Inflammatory macrophage (primary cell): ENCODE results near the gene RAET1L.
"Not testable (repeated sequence)": the region's sequence is repeated elsewhere in the genome, so short reads cannot be mapped to it uniquely, and the experiment has no call there.

Experiments used
- DNase-seq, 2 donors: peaks; one replicate each; pipeline ENCODE4 v3.0.0-alpha.2; 2020 to 2022

Gene RAET1L

DNA sequence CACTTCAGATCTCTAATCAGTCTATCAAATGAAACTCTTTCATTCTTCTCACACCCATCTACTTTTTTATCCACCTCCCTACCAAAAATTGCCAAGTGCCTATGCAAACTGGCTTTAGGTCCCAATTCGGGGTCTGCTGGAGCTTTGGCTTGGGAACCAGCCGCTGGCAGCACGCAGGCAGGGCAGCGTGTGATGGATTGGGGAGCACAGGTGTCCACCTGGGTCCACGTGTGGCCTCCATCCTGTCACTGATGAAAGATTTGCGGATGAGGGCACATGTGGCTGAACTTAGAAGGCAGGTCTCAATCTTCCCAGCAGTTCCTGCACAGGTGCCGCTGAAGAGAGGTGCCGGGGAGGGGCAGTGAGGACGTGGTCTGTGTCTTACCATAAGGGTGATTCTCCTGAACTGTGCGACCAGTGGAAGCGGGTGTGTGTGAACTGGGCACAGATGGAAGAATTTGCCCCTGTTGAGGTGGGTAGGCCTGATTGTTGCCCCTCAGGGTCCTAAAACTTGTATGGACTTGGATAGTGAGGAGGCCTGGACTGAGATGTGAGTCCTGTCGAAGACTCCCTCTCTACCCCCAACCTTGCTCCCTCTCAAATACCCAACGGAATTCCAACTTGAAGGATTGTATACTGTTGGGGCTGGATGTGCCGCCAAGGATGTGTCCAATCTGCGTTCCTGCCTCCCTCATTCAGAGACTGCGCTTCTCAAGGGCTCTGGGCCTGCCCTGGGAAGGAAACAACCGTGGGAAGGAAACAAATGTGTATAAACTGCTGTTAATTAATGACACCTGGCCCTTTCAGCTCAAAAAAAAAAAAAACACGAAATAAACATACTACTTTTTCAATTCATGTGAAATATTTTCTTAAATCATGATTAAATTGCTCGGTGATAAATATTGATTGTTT lies 18.4 kb upstream of the RAET1L start:
- no peak for DNase-seq

DNA sequence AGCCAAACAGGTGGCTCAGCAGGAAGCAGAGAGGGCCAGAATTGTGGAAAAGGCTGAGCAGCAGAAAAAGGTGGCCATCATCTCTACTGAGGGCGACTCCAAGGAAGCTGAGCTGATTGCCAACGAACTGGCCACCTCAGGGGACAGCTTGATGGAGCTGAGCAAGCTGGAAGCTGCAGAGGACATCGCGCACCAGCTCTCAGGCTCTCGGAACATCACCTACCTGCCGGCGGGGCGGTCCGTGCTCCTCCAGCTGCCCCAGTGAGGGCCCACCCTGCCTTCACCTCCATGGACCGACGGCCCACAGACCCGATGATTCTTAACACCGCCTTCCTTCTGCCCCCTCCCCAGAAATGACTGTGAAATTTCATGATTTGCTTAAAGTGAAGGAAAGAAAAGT lies 17.8 kb upstream of the RAET1L start:
- DNase-seq, result no peak

DNA sequence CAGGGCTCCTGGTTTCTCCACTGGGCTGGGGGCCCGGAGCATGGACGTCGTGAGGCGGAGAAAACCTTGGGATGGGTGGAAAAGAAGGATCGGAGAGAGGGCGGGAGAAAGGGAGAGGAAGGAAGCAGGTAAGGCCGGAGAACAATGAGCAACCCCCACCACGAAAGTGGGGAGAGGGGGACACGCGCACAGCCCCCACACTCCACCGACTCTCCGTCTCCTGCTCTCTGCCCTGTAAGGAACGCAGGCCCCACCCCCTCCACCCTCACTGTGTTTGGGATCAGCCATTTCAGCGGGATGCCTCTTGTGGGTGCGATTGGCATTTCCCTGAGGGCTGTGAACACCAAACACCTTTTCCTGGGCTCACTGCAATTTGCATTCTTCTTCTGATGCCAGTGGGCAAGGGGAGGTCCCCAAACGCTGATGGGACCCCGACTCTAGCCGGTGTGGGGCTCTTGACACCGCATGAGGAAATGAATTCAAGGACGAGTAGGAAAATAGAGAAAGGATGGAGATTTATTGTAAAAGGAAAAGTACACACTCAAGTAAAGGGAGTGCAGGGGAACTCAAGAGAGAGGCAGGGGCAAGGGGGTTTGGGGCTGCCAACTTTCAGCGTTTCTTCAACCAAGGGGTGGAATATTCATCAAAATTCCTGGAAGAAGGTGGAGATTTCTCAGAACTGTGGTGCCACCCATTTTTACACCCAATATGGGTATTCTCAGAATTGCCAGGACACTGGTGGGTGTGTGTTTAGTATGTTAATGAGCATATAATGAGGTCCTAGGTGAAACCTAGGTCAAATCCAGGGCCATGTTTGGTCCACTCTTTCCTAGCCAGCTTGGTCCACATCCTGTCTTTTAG lies 13.1 kb upstream of the RAET1L start:
- DNase-seq, result no peak

DNA sequence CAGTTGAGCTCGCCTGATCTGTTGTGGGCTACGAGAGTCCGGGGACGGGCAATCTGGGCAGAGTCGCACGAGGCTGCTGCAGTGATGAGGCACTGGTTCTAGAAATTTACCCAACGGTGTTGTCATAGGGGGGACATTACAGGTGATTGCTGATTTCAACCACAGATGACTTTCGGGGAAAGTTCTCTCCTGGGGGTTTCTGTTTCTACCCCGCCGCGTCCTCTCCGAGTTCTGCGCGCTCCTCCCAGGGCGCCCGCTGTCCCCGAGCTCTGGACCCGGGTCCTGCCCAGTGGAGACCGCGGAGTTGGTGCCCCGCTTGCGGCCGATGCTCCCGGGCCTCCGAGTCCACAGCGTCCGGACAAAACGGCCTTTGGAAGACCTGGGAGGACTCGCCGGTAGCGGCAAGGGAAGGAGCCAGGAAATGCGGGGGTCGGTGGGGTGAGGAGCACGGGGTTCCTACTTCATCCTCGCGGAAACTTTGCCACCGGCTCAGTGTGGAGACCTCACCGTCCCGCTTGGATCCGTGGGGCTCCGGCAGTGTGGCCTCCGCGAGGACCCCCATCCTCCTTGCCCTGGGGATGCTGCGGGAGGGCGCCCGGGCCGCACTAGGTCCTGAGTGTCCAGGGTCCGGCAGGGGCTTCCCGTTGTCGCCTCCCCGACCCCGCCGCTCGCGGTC lies 12.3 kb upstream of the RAET1L start:
- DNase-seq, result no peak

DNA sequence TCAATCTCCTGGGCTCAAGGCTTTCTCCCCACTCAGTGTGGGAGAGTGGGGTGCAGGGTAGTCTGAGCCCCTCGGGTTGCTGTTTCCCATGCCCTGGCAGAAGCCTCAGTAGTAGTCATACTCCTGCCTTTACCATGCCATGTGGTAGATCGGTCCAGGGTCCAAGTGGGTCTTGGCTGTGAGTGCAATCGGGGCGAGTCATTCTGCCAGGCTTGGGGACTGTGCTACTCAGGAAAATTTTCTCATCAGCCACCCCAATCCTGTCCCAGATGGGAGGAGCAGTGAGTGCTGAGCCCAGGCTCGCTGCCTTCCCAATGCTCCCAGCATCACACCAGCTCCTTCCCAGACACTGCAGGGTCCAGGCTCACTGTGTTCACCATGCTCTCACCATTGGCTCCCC lies 10.7 kb upstream of the RAET1L start:
- DNase-seq, result no peak

DNA sequence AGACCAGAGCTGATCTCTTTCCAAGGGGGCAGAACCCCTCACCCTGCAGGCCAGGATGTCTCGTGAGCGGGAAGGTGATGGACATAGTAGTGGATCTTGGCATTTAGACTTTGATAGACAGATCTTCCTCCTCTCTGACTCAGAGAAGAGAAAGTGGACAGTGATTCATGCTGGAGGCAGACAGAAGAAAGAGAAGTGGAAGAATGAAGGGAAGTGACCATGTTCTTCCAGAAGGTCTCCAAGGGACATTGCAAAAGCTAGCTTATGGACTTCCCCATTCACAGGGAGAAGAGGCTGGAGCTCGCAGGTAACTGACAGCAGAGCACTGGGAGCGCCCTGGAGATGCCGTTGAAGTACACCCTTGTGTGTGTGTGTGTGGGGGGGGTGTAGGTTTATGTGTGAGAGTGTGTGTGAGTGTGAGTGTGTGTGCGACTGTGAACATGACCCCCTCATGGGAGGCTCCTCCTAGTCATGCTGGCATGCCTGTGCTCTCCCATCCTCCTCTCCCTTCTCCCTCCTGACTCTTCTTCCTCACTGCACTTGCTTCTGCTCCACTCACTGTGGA lies 8.0 kb upstream of the RAET1L start:
- peak; percentile 39 to 60 for DNase-seq

DNA sequence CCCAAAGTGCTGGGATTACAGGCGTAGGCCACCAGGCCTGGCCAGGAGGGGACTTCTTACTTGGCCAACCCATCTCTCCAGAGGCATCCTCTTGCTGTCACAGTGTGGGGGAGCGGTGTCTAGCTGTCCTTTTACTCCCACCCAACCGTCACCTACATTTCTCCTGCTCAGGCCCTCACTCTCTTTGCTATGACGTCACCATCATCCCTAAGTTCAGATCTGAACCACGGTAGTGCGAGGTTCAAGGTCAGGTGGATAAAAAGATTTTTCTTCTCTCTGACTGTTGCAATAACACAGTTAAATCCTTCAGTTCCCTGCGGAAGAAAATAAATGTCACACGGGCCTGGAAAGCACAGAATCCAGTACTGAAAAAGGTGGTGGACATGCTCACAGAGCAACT lies 7.3 kb upstream of the RAET1L start:
- no peak for DNase-seq

DNA sequence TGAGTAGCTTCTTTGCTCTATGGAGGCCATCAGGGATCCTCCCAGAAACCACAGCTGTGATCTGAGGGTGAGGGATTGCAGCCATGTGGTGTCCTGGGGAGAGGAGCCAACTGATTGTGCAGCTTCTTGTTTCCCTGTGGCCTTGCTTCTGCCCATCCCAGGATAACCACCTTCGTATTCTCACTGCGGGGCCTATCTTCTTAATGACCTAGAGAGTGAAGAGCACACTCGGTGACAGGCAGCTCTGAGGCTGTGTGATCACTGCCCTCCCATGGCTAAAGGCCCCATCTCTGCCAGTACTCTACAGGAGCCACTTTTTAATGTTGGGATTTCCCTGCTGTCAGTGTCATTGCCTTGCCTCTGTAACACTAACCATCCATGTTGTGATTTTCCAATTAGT lies 5.3 kb upstream of the RAET1L start:
- DNase-seq, result no peak

DNA sequence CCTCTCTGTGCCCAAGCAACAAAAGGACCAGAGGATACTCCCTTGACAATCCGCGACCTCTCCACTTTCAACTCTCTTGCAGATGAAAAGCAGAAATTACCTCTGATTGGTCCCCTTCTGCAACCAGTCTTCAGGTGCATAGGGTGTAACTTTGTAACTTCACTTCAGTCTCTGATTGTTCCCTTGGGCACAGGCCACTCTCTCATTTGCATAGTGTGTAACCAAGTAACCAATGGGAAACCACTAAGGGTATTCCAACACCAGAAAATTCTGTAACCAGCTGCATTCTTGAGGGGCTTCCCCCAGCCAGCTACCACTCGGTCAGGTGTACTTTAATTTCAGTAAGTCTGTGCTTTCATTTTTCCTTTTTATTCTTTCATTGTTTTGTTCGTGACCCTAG lies 4.4 kb upstream of the RAET1L start:
- no peak for DNase-seq

DNA sequence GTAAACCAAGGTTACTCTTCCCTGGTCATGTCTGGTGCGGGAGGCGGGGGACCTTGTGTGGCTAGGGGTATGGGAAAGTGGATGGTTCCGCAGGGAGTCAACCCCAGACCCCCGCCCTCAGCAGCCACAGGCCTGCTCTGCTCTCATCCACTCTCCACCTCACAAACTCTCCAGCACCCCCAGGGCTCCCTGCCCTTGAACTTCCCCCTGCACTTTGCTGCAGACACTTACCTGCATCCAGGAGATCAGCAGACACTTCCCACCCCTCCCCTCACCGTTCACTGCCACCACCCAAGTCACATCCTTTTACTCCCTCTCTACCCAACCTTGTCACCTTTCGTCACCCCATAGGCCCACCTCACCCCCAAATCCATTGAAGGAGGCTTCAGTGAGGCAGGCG lies 3.9 kb upstream of the RAET1L start:
- no peak for DNase-seq

DNA sequence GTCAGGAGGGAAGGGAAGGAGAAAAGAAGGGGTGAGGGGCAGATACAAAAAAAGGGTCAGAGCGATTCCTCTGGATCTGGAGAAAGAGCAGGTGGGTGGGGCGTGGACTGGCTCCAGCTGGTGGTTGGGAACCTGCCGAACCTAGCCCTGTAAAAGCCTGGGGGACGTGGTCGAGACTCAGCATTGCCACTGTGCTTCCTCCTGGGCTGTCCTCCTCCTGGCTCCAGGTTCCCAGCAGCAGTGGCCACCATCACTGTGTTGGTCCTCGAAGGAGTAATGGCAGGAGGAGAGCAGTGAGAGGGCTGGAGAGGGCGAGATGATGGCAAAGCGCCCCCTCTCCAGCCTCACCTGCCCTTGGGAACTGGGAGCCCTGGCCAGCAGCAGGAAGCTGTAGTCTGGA lies 3.5 kb upstream of the RAET1L start:
- DNase-seq, result no peak

DNA sequence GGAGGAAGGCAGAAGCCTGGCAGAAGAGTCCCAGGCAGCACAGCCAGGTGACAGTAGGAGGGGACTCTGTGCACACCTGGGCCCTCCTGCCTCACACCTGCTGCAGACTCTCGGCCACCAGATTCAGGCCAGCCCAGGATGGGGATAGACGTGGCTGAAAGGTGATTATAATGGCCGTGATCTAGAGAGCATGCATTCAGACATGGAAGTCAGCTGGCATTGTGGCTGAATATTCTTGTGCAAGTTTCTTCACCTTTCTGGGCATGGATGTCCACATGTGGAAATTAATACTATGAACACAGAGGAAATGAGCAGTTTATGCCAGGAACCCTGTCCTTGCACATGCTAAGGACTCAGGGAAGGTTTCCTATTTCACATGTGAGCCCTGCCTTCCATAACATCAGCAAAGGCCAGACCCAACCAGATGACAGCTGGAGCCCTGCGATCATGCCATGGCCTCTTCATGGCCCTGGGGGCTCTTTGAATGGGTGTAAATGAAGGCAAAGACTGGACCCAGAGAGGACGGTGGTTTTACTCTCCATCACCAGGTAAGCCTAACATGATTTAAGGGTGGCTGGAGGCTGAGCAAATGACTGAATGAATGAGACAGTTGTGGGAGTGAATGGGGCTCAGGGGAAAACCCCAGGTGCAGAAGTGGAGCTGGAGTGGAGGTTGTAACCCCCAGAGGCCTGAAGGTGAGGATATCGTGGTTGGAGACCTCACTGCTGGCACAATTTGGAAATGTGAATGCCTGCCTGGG lies 2.7 kb upstream of the RAET1L start:
- no peak for DNase-seq

DNA sequence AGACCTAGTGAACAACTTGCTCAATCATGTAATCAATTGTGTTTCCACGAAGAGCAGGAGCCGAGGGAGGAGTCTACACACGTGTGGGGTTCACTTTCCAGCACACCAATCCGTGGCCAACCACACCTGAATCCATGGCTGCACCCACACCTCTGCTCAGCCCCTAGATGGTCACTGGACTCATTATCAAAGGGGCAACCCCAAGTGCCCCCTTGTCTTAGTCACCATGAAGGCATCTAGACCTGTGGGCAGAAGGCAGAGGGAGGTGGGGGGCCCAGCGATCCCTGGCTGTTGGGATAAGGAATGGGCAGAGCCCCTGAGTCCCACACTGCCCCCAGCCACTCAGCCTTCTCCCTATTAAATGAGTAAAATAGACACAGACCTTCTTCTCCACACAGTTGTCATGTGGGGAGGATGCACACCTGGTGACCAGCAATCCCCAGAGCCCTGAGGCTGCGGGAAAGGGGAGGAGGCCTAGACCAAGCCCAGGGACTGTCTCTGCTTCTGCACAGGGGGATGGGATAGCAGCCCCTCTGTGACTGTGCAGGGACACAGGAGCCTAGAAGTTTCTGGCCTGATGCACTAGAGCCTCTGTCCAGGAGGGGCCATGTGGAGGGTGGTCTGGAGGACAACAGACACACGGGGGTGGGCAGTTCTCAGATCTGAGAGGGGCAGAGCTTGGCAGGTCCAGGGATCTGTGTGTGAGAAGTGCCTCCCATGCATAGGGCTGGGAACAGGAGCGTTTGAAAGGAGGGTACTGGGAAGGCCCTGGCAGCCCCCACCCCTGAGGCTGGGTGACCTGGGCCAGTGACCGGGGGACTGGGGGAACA lies 1.9 kb upstream of the RAET1L start:
- no peak for DNase-seq

DNA sequence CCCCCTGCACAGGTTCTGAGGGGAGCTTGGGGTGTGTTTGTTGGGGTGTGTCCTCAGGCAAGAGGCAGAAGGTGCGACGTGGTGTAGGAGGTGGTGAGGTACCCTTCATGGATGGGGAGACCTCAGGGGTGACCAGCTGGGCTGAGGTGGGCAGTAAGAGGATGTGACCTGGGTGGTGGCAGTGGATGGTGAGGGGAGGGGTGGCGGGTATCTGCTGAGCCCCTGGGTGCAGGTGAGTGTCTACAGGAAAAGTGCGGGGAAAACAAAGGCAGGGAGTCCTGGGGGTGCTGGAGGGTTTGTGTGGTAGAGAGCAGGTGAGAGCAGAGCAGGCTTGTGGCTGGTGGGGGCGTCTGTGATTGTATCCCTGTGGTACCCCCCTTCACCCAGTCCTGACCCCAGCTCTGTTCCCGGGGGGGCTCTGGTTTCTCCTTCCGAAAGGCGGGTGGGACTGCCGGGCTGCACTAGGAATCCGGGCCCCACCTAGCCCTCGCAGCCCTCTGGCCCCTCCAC lies 631 bp downstream of the RAET1L start:
- no peak for DNase-seq

DNA sequence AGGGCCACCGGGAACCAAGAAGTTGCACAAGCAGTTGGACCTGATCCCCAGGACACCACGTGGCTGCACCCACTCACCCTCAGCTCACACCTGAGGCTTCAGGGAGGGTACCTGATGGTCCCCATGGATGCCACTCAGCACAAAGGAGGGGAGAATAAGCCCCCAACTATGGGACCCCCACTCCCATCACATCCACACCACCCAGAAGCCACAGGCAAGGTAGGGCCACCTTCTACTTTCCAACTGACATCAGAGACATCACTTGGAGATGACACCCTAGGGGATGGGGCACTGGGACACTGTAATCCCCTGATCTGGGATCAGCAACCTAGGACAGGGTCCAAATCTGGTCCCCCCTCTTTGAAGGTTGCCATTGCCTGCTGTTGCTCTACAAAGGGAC lies 1.3 kb downstream of the RAET1L start:
- DNase-seq, result not testable (repeated sequence)

DNA sequence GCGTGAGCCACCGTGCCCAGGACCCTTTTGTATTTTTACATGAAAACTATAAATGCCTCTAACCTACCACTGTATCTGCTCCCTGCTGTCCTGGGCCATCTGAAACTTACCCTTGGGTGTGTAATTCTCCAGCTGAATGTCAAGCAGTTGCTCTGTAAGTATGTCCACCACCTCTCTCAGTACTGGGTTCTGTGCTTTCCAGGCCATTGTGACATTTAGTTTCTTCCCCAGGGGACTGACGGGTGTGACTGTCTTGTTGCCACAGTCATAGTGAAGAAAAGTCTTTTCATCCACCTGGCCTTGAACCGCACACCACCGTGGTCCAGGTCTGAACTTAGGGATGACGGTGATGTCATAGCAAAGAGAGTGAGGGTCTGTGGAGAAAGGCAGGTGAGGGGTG lies 3.5 kb downstream of the RAET1L start:
- not testable (repeated sequence) for DNase-seq

DNA sequence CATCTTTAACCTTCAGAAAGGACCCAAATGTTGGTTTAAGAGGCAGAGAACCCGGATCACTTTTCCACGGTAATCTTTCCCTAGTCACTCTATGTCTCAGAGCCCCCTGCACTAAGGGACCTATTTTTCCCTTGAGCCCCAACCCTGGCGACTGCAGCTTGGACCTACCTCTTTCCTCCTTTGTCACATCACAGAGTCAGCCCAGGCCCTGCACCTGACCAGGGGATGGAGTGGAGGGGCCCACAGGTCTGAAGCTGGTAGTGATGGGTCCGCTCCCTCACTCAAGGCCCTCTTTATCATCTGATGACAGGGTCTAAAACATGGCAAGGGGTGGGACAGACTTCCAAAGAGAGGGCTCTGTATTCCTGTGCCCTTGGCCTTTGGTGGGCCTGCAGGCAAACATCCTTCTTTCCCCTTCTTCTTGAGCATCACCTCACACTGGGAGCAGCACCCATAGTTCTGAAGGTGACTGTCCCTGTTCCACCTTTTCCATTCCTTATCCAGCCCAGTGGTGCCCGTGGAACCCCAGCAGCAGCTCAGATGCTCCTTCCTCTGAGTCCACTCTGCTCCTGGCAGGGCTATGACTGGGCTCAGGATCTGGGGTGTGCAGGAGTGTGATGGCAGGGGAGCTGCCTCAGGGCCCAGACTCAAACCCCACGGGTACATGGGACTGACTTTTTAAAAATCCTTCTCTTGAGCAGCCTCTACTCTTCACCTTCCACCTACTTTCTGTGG lies 6.3 kb downstream of the RAET1L start:
- no peak for DNase-seq

DNA sequence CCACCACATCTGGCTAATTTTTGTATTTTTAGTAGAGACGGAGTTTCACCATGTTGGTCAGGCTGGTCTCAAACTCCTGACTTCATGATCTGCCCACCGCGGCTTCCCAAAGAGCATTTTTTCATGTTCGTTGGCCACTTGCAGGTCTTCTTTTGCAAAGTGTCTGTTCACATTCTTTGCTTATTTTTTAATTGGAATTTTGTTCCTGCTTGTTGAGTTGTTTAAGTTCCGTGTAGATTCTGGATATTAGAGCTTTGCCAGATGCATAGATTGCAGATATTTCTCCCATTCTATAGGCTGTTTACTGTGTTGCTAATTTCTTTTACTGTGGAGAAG lies 8.2 kb downstream of the RAET1L start:
- DNase-seq, result not testable (repeated sequence)

DNA sequence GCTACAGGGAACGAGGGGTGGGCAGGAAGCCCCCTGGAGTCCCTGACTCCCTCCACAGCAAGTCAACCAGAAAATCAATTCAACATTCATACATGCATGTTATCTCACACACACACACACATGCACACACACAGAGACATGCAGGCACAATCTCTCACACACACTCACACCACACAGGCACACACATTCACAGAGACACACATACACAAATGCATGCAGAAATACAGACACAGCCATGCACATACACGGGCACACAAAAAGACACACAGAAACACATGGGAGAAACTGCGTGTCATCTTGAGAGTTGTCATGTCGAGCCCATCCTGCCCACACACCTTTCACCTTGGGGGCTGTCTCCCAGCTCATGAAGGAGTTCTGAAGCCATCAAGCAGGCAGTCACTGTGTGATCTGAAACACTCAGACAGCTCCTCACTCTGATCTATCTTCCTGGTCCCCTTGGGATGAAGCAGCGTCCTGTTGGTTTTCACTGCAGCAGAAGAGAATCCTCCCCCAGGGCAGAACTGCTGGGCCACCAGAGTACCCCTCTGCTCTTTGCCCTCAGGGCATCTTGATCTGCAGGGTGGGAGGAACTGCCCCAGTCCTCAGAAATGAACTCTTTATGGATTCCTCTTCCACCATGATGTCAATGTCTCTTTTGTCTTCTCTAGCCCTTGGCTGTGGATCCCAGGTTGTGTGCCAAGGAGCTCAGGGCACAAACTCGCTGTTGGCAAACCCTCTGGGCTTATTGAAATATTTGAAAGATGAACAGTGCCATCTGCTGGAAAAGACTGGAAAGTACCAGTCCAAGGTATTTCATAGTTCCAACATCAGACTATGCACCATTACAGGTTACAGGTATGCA lies 8.8 kb downstream of the RAET1L start:
- DNase-seq, result peak; percentile 66
